ENCODE data around the gene DOCK9. TPM values are rescaled to one million over a fixed set of nuclear protein-coding genes. Genes with fewer than 3 reads are reported as not detected.

Gene DOCK9
- polyA plus RNA-seq, 3 donors from 2014 or later: 2.1 to 6.3 (median 4.1) TPM

DNA sequence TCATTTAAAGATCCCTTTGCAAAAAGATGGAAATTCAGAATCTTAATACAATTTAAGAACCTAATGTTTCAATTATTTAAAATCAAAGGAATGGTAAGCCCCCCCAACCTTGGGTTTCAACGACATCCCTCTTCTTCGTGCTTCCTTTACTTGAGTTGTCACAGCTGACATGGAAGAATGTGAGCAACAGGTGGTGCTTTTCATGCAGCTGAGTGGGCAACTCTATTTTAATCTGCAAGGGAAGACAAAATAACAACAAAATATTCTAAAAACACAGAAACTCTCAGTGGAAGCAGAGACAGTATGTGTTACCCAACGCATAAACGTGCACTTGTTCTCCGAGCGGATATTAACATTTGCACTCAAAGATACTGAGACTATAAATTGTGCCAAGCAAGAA is 92.3 kb downstream of the DOCK9 start:
- H3K27ac Mint-ChIP-seq: no peak overlapping the region
- no peak for DNase-seq
- H3K4me3 Mint-ChIP-seq: no peak overlapping the region
- H3K27me3 Mint-ChIP-seq (ENCODE audit: low read depth in 3 of 3): no peaks in the 10 kb centered on the region
- no peaks in the 10 kb centered on the region for H3K4me1 Mint-ChIP-seq
- H3K36me3 Mint-ChIP-seq: peaks cover 41 to 62% (median 56%) of the 10 kb centered on the region in 3 donors
- no peaks in the 10 kb centered on the region for H3K9me3 Mint-ChIP-seq

- H3K4me3 Mint-ChIP-seq: no peak overlapping the region
- H3K36me3 Mint-ChIP-seq: peaks cover 55 to 75% (median 68%) of the 10 kb centered on the region in 3 donors
- no peaks in the 10 kb centered on the region for H3K9me3 Mint-ChIP-seq
- no peaks in the 10 kb centered on the region for H3K27me3 Mint-ChIP-seq (ENCODE audit: low read depth in 3 of 3)
- no peaks in the 10 kb centered on the region for H3K4me1 Mint-ChIP-seq
- no peak overlapping the region for H3K27ac Mint-ChIP-seq
- DNase-seq: no peak
These were observed 93.9 kb downstream of the DOCK9 start for GRCh38 chr13:98883998-98884397.

- no peak for DNase-seq
- Mint-ChIP-seq H3K27ac (no peak overlapping the region), H3K4me3 (no peak overlapping the region), H3K4me1 (no peaks in the 10 kb centered on the region), H3K9me3 (no peaks in the 10 kb centered on the region), H3K27me3 (ENCODE audit: low read depth in 3 of 3) (peaks cover 0 to 2% (median 0%) of the 10 kb centered on the region in 3 donors), H3K36me3 (peaks cover 55 to 78% (median 60%) of the 10 kb centered on the region in 3 donors)
These were observed 96.5 kb downstream of the DOCK9 start for GRCh38 chr13:98881390-98881789.

- H3K9me3 Mint-ChIP-seq: no peaks in the 10 kb centered on the region
- no peak for DNase-seq
- no peak overlapping the region for H3K4me3 Mint-ChIP-seq
- H3K36me3 Mint-ChIP-seq: peaks cover 55 to 83% (median 58%) of the 10 kb centered on the region in 3 donors
- H3K4me1 Mint-ChIP-seq: peaks cover under 1 to 2% of the 10 kb centered on the region in 2 donors
- peaks cover 0 to 2% (median 0%) of the 10 kb centered on the region in 3 donors for H3K27me3 Mint-ChIP-seq (ENCODE audit: low read depth in 3 of 3)
- H3K27ac Mint-ChIP-seq: no peak overlapping the region
These were observed 97.2 kb downstream of the DOCK9 start for GRCh38 chr13:98880677-98881076.

- Mint-ChIP-seq H3K27me3 (ENCODE audit: low read depth in 3 of 3) (peaks cover 0 to 2% (median 0%) of the 10 kb centered on the region in 3 donors), H3K4me3 (no peak overlapping the region), H3K4me1 (peaks cover 8 to 10% of the 10 kb centered on the region in 2 donors), H3K36me3 (peaks cover 61 to 86% (median 61%) of the 10 kb centered on the region in 3 donors), H3K9me3 (no peaks in the 10 kb centered on the region), H3K27ac (no peak overlapping the region)
- no peak for DNase-seq
These were observed 97.9 kb downstream of the DOCK9 start for GRCh38 chr13:98879957-98880356.

DNA sequence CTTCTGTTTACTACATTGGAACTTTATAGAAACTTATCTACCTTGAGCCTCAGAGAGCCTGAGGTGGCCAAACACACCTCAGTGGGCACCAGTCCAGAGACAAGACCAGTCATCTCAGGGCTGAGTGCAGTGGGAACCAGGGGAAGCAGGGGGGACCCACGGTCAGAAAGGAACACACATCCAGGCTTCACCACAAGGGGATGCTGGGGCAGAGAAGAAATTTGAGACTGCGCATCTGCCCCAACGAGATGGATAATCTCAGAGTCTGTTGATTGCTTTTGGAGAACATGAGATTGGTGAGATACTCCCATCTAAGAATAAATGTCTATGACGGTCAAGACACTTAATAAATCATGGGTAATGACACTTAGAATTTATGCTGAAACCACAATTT is 98.7 kb downstream of the DOCK9 start:
- peaks cover 63 to 86% (median 64%) of the 10 kb centered on the region in 3 donors for H3K36me3 Mint-ChIP-seq
- H3K27ac Mint-ChIP-seq: no peak overlapping the region
- no peak for DNase-seq
- no peak overlapping the region for H3K4me3 Mint-ChIP-seq
- H3K4me1 Mint-ChIP-seq: peaks cover 8 to 11% of the 10 kb centered on the region in 2 donors
- peaks cover 0 to 2% (median 0%) of the 10 kb centered on the region in 3 donors for H3K27me3 Mint-ChIP-seq (ENCODE audit: low read depth in 3 of 3)
- H3K9me3 Mint-ChIP-seq: no peaks in the 10 kb centered on the region

DNA sequence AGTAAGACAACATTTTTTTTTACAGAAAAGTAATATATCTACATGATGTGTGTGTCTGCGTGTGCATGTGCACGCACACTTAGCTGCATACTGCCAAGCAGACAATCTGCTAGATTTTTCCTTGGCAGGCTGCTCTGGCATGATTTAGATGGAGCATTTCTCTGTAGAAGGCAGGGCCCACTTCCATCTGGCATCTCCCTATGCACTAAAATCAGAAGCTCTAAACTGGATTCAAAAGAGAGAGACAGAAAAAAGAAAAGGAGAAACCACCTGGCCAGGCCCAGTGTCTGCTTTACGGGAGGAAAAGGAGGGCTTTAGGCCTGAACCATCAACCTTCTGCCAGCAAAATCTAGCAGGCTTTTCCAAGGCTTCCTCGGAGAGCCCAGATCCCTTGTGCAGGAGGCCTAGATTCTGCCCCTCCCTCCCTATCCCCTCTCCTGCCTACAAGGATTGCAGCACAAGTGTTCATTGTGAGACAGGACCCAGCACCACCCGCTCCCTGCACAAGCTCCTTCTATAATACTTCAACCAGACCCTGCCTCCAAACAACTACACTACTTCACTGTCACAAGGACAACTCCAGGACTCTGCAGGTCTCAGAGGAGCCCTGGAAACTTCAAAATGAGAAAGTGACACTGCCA is 99.3 kb downstream of the DOCK9 start:
- Mint-ChIP-seq H3K36me3 (peaks cover 63 to 86% (median 64%) of the 10 kb centered on the region in 3 donors), H3K27me3 (ENCODE audit: low read depth in 3 of 3) (peaks cover 0 to 2% (median 0%) of the 10 kb centered on the region in 3 donors), H3K4me3 (no peak overlapping the region), H3K4me1 (peaks cover 8 to 11% of the 10 kb centered on the region in 2 donors), H3K27ac (peak overlapping the region in 1 of 6 donors; percentile 79), H3K9me3 (peaks cover 0 to 3% (median 0%) of the 10 kb centered on the region in 6 donors)
- no peak for DNase-seq

GRCh38 chr13:98877936-98878335 is 99.9 kb downstream of the DOCK9 start:
- peaks cover 0 to 3% (median 0%) of the 10 kb centered on the region in 6 donors for H3K9me3 Mint-ChIP-seq
- DNase-seq: no peak
- no peak overlapping the region for H3K4me3 Mint-ChIP-seq
- no peak overlapping the region for H3K27ac Mint-ChIP-seq
- H3K36me3 Mint-ChIP-seq: peaks cover 67 to 86% (median 68%) of the 10 kb centered on the region in 3 donors
- peaks cover 0 to 2% (median 0%) of the 10 kb centered on the region in 3 donors for H3K27me3 Mint-ChIP-seq (ENCODE audit: low read depth in 3 of 3)
- peaks cover 8 to 11% of the 10 kb centered on the region in 2 donors for H3K4me1 Mint-ChIP-seq

DNA sequence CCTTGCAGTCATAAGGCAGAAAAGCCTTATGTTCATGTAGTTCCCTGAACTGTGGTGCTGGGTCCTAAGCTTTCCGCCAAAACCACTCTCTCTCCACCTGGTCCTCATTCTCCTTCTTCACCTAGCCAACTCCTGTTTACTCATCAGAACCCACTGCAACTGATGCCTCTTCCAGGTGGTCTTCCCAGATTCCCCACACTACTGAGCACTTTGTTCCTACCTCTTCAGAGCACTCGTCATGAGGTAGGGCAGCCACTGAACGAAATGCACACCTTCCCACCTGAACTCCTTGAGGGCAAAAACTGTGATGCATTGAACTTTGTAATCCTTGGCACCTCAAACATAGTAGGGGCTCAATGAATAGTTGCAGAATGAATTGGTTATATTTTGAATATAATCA is 100.4 kb downstream of the DOCK9 start:
- Mint-ChIP-seq H3K4me3 (no peak overlapping the region), H3K27me3 (ENCODE audit: low read depth in 3 of 3) (peaks cover 0 to 2% (median 0%) of the 10 kb centered on the region in 3 donors), H3K9me3 (peaks cover 0 to 3% (median 0%) of the 10 kb centered on the region in 6 donors), H3K36me3 (peaks cover 67 to 86% (median 68%) of the 10 kb centered on the region in 3 donors), H3K4me1 (peaks cover 8 to 11% of the 10 kb centered on the region in 2 donors), H3K27ac (no peak overlapping the region)
- no peak for DNase-seq

- H3K36me3 Mint-ChIP-seq: peaks cover 47 to 83% (median 65%) of the 10 kb centered on the region in 3 donors
- DNase-seq: no peak
- H3K27ac Mint-ChIP-seq: peak overlapping the region in 1 of 6 donors; percentile 73
- H3K4me3 Mint-ChIP-seq: no peak overlapping the region
- peaks cover 8 to 11% of the 10 kb centered on the region in 2 donors for H3K4me1 Mint-ChIP-seq
- H3K9me3 Mint-ChIP-seq: peaks cover 0 to 3% (median 0%) of the 10 kb centered on the region in 6 donors
- H3K27me3 Mint-ChIP-seq (ENCODE audit: low read depth in 3 of 3): peaks cover 0 to 2% (median 0%) of the 10 kb centered on the region in 3 donors
These were observed 102.6 kb downstream of the DOCK9 start for GRCh38 chr13:98875146-98875729.

DNA sequence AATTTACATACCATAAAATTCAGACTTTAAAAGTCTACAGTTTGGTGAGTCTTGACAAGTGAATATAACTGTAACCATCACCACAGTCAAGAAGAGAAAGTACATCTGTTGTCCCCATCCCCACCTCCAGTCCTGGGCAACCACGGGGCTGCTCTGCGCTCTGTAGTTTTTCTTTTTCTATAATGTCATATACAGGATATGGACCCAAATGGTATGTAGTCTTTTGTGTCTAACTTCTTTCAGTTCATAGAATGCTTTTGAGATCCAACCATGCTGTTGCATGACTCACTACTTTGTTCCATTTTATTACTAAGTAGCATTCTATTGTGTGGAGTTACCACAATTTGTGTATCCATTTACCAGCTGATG is 103.9 kb downstream of the DOCK9 start:
- Mint-ChIP-seq H3K9me3 (peaks cover 0 to 3% (median 0%) of the 10 kb centered on the region in 6 donors), H3K36me3 (peaks cover 37 to 80% (median 60%) of the 10 kb centered on the region in 3 donors), H3K4me1 (peaks cover 8 to 11% of the 10 kb centered on the region in 2 donors), H3K27me3 (ENCODE audit: low read depth in 3 of 3) (peaks cover 0 to 2% (median 0%) of the 10 kb centered on the region in 3 donors), H3K27ac (no peak overlapping the region), H3K4me3 (no peak overlapping the region)
- DNase-seq: no peak

- DNase-seq: no peak
- H3K27me3 Mint-ChIP-seq (ENCODE audit: low read depth in 3 of 3): no peaks in the 10 kb centered on the region
- no peak overlapping the region for H3K27ac Mint-ChIP-seq
- peaks cover 8 to 11% of the 10 kb centered on the region in 2 donors for H3K4me1 Mint-ChIP-seq
- H3K4me3 Mint-ChIP-seq: no peak overlapping the region
- peaks cover 35 to 76% (median 59%) of the 10 kb centered on the region in 3 donors for H3K36me3 Mint-ChIP-seq
- peaks cover 0 to 3% (median 0%) of the 10 kb centered on the region in 6 donors for H3K9me3 Mint-ChIP-seq
These were observed 104.4 kb downstream of the DOCK9 start for GRCh38 chr13:98873377-98874028.

DNA sequence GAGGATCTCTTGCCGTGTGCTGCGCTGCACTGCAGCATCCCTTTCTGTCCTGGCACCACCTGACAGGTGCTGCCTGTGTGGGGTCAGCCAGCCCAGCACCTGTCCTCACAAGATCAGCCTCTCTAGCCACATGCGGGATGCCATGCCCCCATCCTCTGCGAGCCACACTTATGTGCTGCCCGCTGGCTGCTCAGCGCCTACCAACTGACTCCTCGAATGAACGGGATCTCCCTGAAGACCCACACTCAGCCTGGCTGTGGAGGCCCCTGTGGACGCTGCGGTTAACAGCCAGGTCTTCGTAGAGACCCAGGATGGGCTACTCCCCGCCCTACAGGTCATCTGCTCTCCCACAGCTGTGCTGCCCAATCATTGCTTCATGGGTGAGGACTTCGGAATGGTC is 106.1 kb downstream of the DOCK9 start:
- Mint-ChIP-seq H3K9me3 (peaks cover 0 to 3% (median 0%) of the 10 kb centered on the region in 6 donors), H3K27me3 (ENCODE audit: low read depth in 3 of 3) (no peaks in the 10 kb centered on the region), H3K4me3 (no peak overlapping the region), H3K36me3 (peaks cover 41 to 78% (median 65%) of the 10 kb centered on the region in 3 donors), H3K4me1 (peaks cover 8 to 11% of the 10 kb centered on the region in 2 donors), H3K27ac (no peak overlapping the region)
- no peak for DNase-seq

Measured in immature natural killer cell (primary cell).